ENCODE results near the gene ARRB2.

ARRB2 gene

GRCh38 chr17:4733073-4733531 is 22.7 kb downstream of the ARRB2 start:
- DNase-seq, result no peak

- DNase-seq, result no peak
Measured at GRCh38 chr17:4734857-4735475, 24.5 kb downstream of the ARRB2 start.

GRCh38 chr17:4735876-4736651 is 25.6 kb downstream of the ARRB2 start:
- no peak for DNase-seq

GRCh38 chr17:4738136-4739121 is 28.0 kb downstream of the ARRB2 start:
- no peak for DNase-seq

- DNase-seq, result peak; percentile 4 to 48 (median 43)
Measured at GRCh38 chr17:4739122-4740024, 28.9 kb downstream of the ARRB2 start, which contains the start of the genes CXCL16 and ZMYND15. CXCL16 (minus strand) TSS chr17:4739928; CDS start chr17:4739339, 589 bp downstream. ZMYND15 (plus strand) TSS chr17:4739833; CDS start chr17:4740549, 716 bp downstream.

GRCh38 chr17:4740025-4740351 is 29.6 kb downstream of the ARRB2 start:
- DNase-seq, result no peak

GRCh38 chr17:4740584-4740983 is 30.2 kb downstream of the ARRB2 start:
- DNase-seq, result no peak

GRCh38 chr17:4741544-4741943 is 31.1 kb downstream of the ARRB2 start:
- DNase-seq, result no peak

- no peak for DNase-seq
Measured at GRCh38 chr17:4742133-4742532, 31.7 kb downstream of the ARRB2 start.

GRCh38 chr17:4742629-4743028 is 32.2 kb downstream of the ARRB2 start:
- no peak for DNase-seq

- DNase-seq, result no peak
Measured at GRCh38 chr17:4743216-4743615, 32.8 kb downstream of the ARRB2 start.

- DNase-seq, result no peak
Measured at GRCh38 chr17:4743898-4744297, 33.5 kb downstream of the ARRB2 start.

- DNase-seq, result peak in 2 of 3 experiments; percentile 7 to 32
Measured at GRCh38 chr17:4744999-4745969, 34.9 kb downstream of the ARRB2 start.

GRCh38 chr17:4747847-4748246 is 37.4 kb downstream of the ARRB2 start:
- DNase-seq, result no peak

GRCh38 chr17:4748686-4749085 is 38.3 kb downstream of the ARRB2 start:
- no peak for DNase-seq

GRCh38 chr17:4750606-4751005 is 40.2 kb downstream of the ARRB2 start:
- DNase-seq, result no peak

GRCh38 chr17:4751932-4752331 is 41.5 kb downstream of the ARRB2 start:
- no peak for DNase-seq

GRCh38 chr17:4753392-4753791 is 43.0 kb downstream of the ARRB2 start:
- no peak for DNase-seq

- no peak for DNase-seq
Measured at GRCh38 chr17:4759776-4760236, 49.4 kb downstream of the ARRB2 start.

GRCh38 chr17:4764595-4764994 is 54.2 kb downstream of the ARRB2 start:
- no peak for DNase-seq

GRCh38 chr17:4766201-4766600 is 55.8 kb downstream of the ARRB2 start:
- DNase-seq, result no peak
